Measurements from ENCODE around the gene ZNF367. TPM values are rescaled to one million over a fixed set of nuclear protein-coding genes. Genes with fewer than 3 reads are reported as not detected.

Gene ZNF367
- polyA plus RNA-seq, 1 donor from 2014 or later, result 2.0 TPM

DNA sequence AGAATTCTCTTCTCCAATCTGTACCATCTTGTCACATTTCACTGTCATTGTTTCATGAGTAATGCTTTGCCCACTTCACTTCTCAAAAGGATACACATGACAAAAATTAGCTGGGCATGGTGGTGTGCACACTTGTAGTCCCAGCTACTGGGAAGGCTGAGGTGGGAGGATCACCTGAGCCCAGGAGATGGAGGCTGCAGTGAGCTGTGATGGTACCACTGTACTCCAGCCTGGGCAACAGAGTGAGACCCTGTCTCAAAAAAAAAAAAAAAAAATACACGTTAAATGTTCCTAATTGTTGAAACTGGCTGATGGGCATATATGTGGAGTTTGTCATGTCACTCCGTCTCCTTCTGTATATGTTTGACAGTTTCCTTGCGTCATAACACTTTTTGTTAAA, 79.9 kb downstream of the ZNF367 start:
- Histone ChIP-seq H3K36me3 (ENCODE audit: insufficient read depth, low read length) (no peaks in the 10 kb centered on the region), H3K4me2 (ENCODE audit: low read length) (no peak overlapping the region), H3K79me2 (replicated peaks; ENCODE audit: insufficient read depth, low read length) (no peaks in the 10 kb centered on the region), H3F3A (ENCODE audit: insufficient read depth, low read length, poor library complexity, severe bottlenecking) (no peaks in the 10 kb centered on the region), H3K9ac (ENCODE audit: low read length) (no peak overlapping the region), H3K27me3 (ENCODE audit: insufficient read depth, low read depth, low read length) (no peaks in the 10 kb centered on the region), H3K9me3 (ENCODE audit: low read length) (no peaks in the 10 kb centered on the region), H4K20me1 (ENCODE audit: insufficient read depth) (no peaks in the 10 kb centered on the region), H3K27ac (ENCODE audit: low read length) (no peak overlapping the region), H3K4me3 (ENCODE audit: low read length) (no peak overlapping the region), H2AFZ (ENCODE audit: low read depth, low read length) (no peak overlapping the region), H3K9me2 (ENCODE audit: insufficient read depth, low read length) (no peaks in the 10 kb centered on the region)
- TF ChIP-seq, protein P1, sequence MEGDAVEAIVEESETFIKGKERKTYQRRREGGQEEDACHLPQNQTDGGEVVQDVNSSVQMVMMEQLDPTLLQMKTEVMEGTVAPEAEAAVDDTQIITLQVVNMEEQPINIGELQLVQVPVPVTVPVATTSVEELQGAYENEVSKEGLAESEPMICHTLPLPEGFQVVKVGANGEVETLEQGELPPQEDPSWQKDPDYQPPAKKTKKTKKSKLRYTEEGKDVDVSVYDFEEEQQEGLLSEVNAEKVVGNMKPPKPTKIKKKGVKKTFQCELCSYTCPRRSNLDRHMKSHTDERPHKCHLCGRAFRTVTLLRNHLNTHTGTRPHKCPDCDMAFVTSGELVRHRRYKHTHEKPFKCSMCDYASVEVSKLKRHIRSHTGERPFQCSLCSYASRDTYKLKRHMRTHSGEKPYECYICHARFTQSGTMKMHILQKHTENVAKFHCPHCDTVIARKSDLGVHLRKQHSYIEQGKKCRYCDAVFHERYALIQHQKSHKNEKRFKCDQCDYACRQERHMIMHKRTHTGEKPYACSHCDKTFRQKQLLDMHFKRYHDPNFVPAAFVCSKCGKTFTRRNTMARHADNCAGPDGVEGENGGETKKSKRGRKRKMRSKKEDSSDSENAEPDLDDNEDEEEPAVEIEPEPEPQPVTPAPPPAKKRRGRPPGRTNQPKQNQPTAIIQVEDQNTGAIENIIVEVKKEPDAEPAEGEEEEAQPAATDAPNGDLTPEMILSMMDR (IDR thresholded peaks at IDR 0.05; ENCODE audit: poor library complexity, severe bottlenecking), result no peak
- TF ChIP-seq MXI1 (conservative IDR thresholded peaks at IDR 0.05; ENCODE audit: poor library complexity, severe bottlenecking), result no peak
- TF ChIP-seq REST (IDR thresholded peaks at IDR 0.05; ENCODE audit: borderline replicate concordance), result no peak
- TF ChIP-seq EP300 (conservative IDR thresholded peaks at IDR 0.05; ENCODE audit: poor library complexity, severe bottlenecking), result no peak
- no peak for TF ChIP-seq EZH2 (IDR thresholded peaks at IDR 0.05; ENCODE audit: borderline replicate concordance, insufficient read depth, low read length, poor library complexity, severe bottlenecking)
- TF ChIP-seq RAD21 (conservative IDR thresholded peaks at IDR 0.05), result no peak
- TF ChIP-seq POLR2AphosphoS5 (IDR thresholded peaks at IDR 0.05), result no peak
- TF ChIP-seq SMC3 (conservative IDR thresholded peaks at IDR 0.05; ENCODE audit: poor library complexity), result no peak
- no peak for TF ChIP-seq TAF1 (IDR thresholded peaks at IDR 0.05; ENCODE audit: low read depth)

Other genes with a start within 250 kb of the ZNF367 start
- gene HSD17B3, start 116.2 kb downstream of the ZNF367 start, polyA plus RNA-seq, result not detected in 2 replicates
- gene SLC35D2, start 34.7 kb downstream of the ZNF367 start, polyA plus RNA-seq, result 0.07 and 1.6 TPM in 2 replicates
- 13.9 and 14.7 TPM in 2 replicates for gene HABP4, start 31.8 kb upstream of the ZNF367 start, polyA plus RNA-seq
- 5.8 and 7.0 TPM in 2 replicates for gene CDC14B, start 201.5 kb upstream of the ZNF367 start, polyA plus RNA-seq
- gene PRXL2C, start 236.9 kb upstream of the ZNF367 start, polyA plus RNA-seq, result 0.12 and 0.14 TPM in 2 replicates